SK-N-MC (cell line): ENCODE results near the gene ISM1.

Source experiments
- DNase-seq: peaks from one replicate; pipeline ENCODE4 v3.0.0-alpha.2; 2011; ENCODE audit warnings: low read depth, low spot score
- H3K27ac ChIP-seq: fragments of 200-600 bp; sonication (generic); 2 replicates; pipeline ENCODE4 v1.5.1; 2016; ENCODE audit warnings: mixed run types
- H3K36me3 ChIP-seq: fragments of 200-600 bp; sonication (generic); 2 replicates; pipeline ENCODE4 v1.6.1; 2017; ENCODE audit warnings: antibody characterized with exemption, low read length, mixed read lengths; ENCODE audit not compliant: insufficient read depth
- H3K4me3 ChIP-seq: fragments of 200-600 bp; sonication (generic); 2 replicates; pipeline ENCODE4 v1.5.1; 2016
- H3K9ac ChIP-seq: fragments of 200-600 bp; sonication (generic); 2 replicates; pipeline ENCODE4 v1.8.0; 2017; ENCODE audit warnings: mixed run types, mixed read lengths; ENCODE audit not compliant: insufficient read length
- H3K9me3 ChIP-seq: fragments of 200-600 bp; sonication (generic); 2 replicates; pipeline ENCODE4 v1.6.1; 2017; ENCODE audit warnings: low read depth, mild to moderate bottlenecking, antibody characterized with exemption, low read length, moderate library complexity, mixed read lengths
- EZH2 ChIP-seq: fragments of 200-600 bp; sonication (generic); IDR thresholded peaks from one replicate; pipeline ENCODE4 v1.6.1; 2017; ENCODE audit warnings: antibody characterized with exemption
- FOXP2 ChIP-seq: optimal IDR thresholded peaks from 2 replicates; pipeline ENCODE3; 2011; ENCODE audit warnings: mild to moderate bottlenecking, moderate library complexity; ENCODE audit not compliant: insufficient read depth; ENCODE audit errors: extremely low read length, control extremely low read depth
- POLR2AphosphoS5 ChIP-seq: IDR thresholded peaks from 2 replicates; pipeline ENCODE4 v1.6.1; 2012; ENCODE audit warnings: mild to moderate bottlenecking, low read depth, low read length, borderline replicate concordance

Gene ISM1

GRCh38 chr20:13216533-13216932 lies 4.5 kb upstream of the ISM1 start:
- no peak overlapping the region for H3K4me3 ChIP-seq
- no peaks in the 10 kb centered on the region for H3K9me3 ChIP-seq
- DNase-seq = no peak
- no peak overlapping the region for H3K27ac ChIP-seq
- H3K36me3 ChIP-seq = no peaks in the 10 kb centered on the region
- TF ChIP-seq EZH2 = no peak
- no peak for TF ChIP-seq POLR2AphosphoS5
- no peak for TF ChIP-seq FOXP2
- no peak overlapping the region for H3K9ac ChIP-seq

- H3K4me3 ChIP-seq = no peak overlapping the region; the same call in 1 of the 2 replicates
Measured at GRCh38 chr20:13219327-13220193, 1.5 kb upstream of the ISM1 start.

GRCh38 chr20:13220194-13220903 lies 725 bp upstream of the ISM1 start:
- Histone ChIP-seq H3K36me3 (no peaks in the 10 kb centered on the region), H3K4me3 (peak overlapping the region; percentile 58), H3K9ac (no peak overlapping the region), H3K27ac (no peak overlapping the region), H3K9me3 (no peaks in the 10 kb centered on the region)
- DNase-seq = no peak
- peak; percentile 85 for TF ChIP-seq EZH2
- no peak for TF ChIP-seq POLR2AphosphoS5
- TF ChIP-seq FOXP2 = no peak

More at GRCh38 chr20:13219327-13220193, 1.5 kb upstream of the ISM1 start:
- Histone ChIP-seq H3K27ac (no peak overlapping the region), H3K9me3 (no peaks in the 10 kb centered on the region), H3K9ac (no peak overlapping the region), H3K36me3 (no peaks in the 10 kb centered on the region)
- no peak for DNase-seq
- TF ChIP-seq EZH2 = peak; percentile 9
- TF ChIP-seq POLR2AphosphoS5 = no peak

DNA sequence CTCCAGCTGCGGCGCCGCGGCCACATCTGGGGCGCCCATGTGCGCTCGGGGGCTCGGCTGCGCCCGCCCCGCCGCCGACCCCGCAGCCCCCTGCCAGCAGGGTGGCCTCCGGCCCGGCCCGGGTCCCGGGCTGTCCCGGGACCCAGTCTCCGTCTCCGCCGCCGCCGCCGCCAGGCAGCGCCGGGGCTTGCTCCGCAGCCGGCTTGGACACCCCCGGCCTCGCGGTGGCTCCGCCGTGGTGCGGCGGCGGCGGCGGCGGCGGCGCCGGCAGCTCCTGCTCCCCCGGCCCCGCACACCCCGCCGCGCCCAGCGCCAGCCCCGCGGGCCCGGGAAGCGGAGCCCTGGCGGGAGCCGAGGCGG lies 219 bp downstream of the ISM1 start:
- Histone ChIP-seq H3K9me3 (no peaks in the 10 kb centered on the region), H3K9ac (no peak overlapping the region), H3K4me3 (peak overlapping the region; percentile 58), H3K36me3 (no peaks in the 10 kb centered on the region), H3K27ac (no peak overlapping the region)
- TF ChIP-seq POLR2AphosphoS5 (no peak), FOXP2 (no peak), EZH2 (no peak)
- no peak for DNase-seq

GRCh38 chr20:13221673-13222318 lies 722 bp downstream of the ISM1 start:
- no peak for TF ChIP-seq POLR2AphosphoS5
- no peak for TF ChIP-seq EZH2
- no peak for TF ChIP-seq FOXP2
- no peaks in the 10 kb centered on the region for H3K36me3 ChIP-seq
- H3K9ac ChIP-seq = no peak overlapping the region
- H3K27ac ChIP-seq = no peak overlapping the region
- H3K4me3 ChIP-seq = peak overlapping the region; percentile 58
- no peak for DNase-seq
- H3K9me3 ChIP-seq = no peaks in the 10 kb centered on the region

DNA sequence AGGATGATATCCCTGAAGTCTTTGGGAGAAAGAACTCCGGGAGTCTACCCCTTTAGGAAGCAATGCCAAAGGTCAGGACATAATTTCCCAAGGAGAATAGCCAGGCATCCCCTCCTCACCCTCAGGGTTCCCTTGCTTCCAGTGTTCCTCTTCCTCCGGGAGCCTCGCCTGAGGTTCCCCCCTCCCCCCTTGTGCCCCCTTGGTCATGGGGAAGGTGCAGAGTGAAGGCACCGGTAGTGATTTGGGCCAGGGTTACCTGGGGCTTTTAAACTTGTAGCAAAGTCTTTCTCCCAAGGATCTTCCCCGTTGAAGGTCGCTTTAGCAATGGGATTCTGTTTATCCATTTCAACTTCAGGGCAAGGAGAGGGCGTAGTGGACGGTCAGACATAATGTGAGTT lies 1.2 kb downstream of the ISM1 start:
- DNase-seq = no peak
- Histone ChIP-seq H3K36me3 (no peaks in the 10 kb centered on the region), H3K9ac (no peak overlapping the region), H3K27ac (no peak overlapping the region), H3K4me3 (no peak overlapping the region), H3K9me3 (no peaks in the 10 kb centered on the region)
- no peak for TF ChIP-seq FOXP2
- TF ChIP-seq EZH2 = no peak
- TF ChIP-seq POLR2AphosphoS5 = no peak

- Histone ChIP-seq H3K36me3 (no peaks in the 10 kb centered on the region), H3K9me3 (no peaks in the 10 kb centered on the region), H3K27ac (no peak overlapping the region), H3K4me3 (no peak overlapping the region), H3K9ac (no peak overlapping the region)
- no peak for TF ChIP-seq POLR2AphosphoS5
- TF ChIP-seq EZH2 = no peak
- TF ChIP-seq FOXP2 = no peak
- no peak for DNase-seq
Measured at GRCh38 chr20:13223736-13224520, 2.9 kb downstream of the ISM1 start.

- Histone ChIP-seq H3K9me3 (no peaks in the 10 kb centered on the region), H3K9ac (no peak overlapping the region), H3K36me3 (no peaks in the 10 kb centered on the region), H3K4me3 (no peak overlapping the region), H3K27ac (no peak overlapping the region)
- no peak for DNase-seq
- TF ChIP-seq EZH2 = no peak
- TF ChIP-seq FOXP2 = no peak
- TF ChIP-seq POLR2AphosphoS5 = no peak
Measured at GRCh38 chr20:13226367-13226766, 5.3 kb downstream of the ISM1 start.
